CD4-positive, alpha-beta T cell (primary cell): Measurements from ENCODE around the gene USP27X. TPM values are rescaled to one million over a fixed set of nuclear protein-coding genes. Genes with fewer than 3 reads are reported as not detected.
A peak's percentile ranks its signal among the peaks of the same experiment; 100 is the strongest.

Source experiments
- ATAC-seq: fragments of 200-7000 bp; cut with Tn5 transposase; one replicate; pipeline ENCODE4 v1.10.0; 2022; ENCODE audit warnings: mild to moderate bottlenecking; ENCODE audit not compliant: poor library complexity
- CTCF ChIA-PET: fragments of 350-600 bp; sonication (Branson Sonifier 250); formaldehyde crosslinking; loops from one replicate; lab custom pipeline; 2021; ENCODE audit warnings: antibody characterized with exemption, inconsistent platforms; lab: Charles Lee
- POLR2A ChIA-PET: fragments of 350-600 bp; sonication (Branson Sonifier 250); formaldehyde crosslinking; loops from one replicate; lab custom pipeline; 2021; ENCODE audit warnings: antibody characterized with exemption, inconsistent platforms; lab: Charles Lee
- DNase-seq, 14 experiments: peaks; one replicate each; pipeline ENCODE4 v3.0.0-alpha.2; 2013 to 2020; ENCODE audit warnings: mixed read lengths in 2 of 14
- H3K27ac ChIP-seq, 2 donors: one replicate each; pipeline versions ENCODE4 v1.5.1 to v1.7.0; 2013; ENCODE audit warnings: low read length in 2 of 2, low read depth in 1 of 2, mild to moderate bottlenecking in 1 of 2
- H3K27me3 ChIP-seq, 2 experiments: 1 replicate in 1 of 2; 2 replicates in 1 of 2; pipeline versions ENCODE4 v1.6.1 to v1.7.0; 2013; ENCODE audit warnings: low read length in 2 of 2, control low read depth in 1 of 2, mild to moderate bottlenecking in 1 of 2, moderate library complexity in 1 of 2; ENCODE audit not compliant: insufficient read depth in 2 of 2, control insufficient read depth in 1 of 2
- H3K36me3 ChIP-seq: one replicate; pipeline ENCODE4 v1.6.1; 2013; ENCODE audit warnings: low read length, control low read depth; ENCODE audit not compliant: insufficient read depth
- H3K4me1 ChIP-seq: one replicate; pipeline ENCODE4 v1.6.1; 2013; ENCODE audit warnings: low read length, control low read depth; ENCODE audit not compliant: insufficient read depth
- H3K4me3 ChIP-seq: one replicate; pipeline ENCODE4 v1.5.1; 2013; ENCODE audit warnings: mild to moderate bottlenecking, low read length, moderate library complexity
- H3K9me3 ChIP-seq, 2 experiments: 1 replicate in 1 of 2; 2 replicates in 1 of 2; pipeline versions ENCODE4 v1.6.1 to v1.7.0; 2013; ENCODE audit warnings: low read length in 2 of 2, mild to moderate bottlenecking in 2 of 2, control low read depth in 1 of 2, moderate library complexity in 1 of 2; ENCODE audit not compliant: control insufficient read depth in 1 of 2, insufficient read depth in 1 of 2
- H3K27ac Mint-ChIP-seq: one replicate; pipeline ENCODE4 v1.8.0; 2020; ENCODE audit warnings: mixed read lengths
- H3K27me3 Mint-ChIP-seq: one replicate; pipeline ENCODE4 v1.8.0; 2021; ENCODE audit warnings: mixed read lengths
- H3K36me3 Mint-ChIP-seq: one replicate; pipeline ENCODE4 v1.8.0; 2021; ENCODE audit warnings: low read depth, mixed read lengths
- H3K4me1 Mint-ChIP-seq: one replicate; pipeline ENCODE4 v1.8.0; 2021; ENCODE audit warnings: low read depth, mixed read lengths
- H3K4me3 Mint-ChIP-seq: one replicate; pipeline ENCODE4 v1.8.0; 2020; ENCODE audit warnings: mild to moderate bottlenecking, mixed read lengths
- H3K9me3 Mint-ChIP-seq: one replicate; pipeline ENCODE4 v1.8.0; 2020; ENCODE audit warnings: mixed read lengths
- intact Hi-C, 2 experiments: fragments of 100-400 bp; cut with DNase I in 1 of 2; cut with micrococcal nuclease in 1 of 2; formaldehyde crosslinking; loops; one replicate each; pipeline versions ENCODE4 v1.15.1 to v1.9.0; 2023 to 2025; cut with DNase I, micrococcal nuclease
- total RNA-seq, 174 experiments: library from RNA in 2 of 174; stranded (reverse) in 2 of 174; gene quantifications; one replicate each; pipeline ENCODE4 v1.2.3 and lab custom pipeline; 2021 to 2026
- TF ChIP-seq, protein P1 (sequence below): fragments of 200-600 bp; IDR thresholded peaks from one replicate; pipeline ENCODE4 v1.8.0; 2022; ENCODE audit warnings: antibody characterized with exemption, mild to moderate bottlenecking

USP27X gene
- total RNA-seq, 2 experiments from 2014 or later = 2.7 to 3.2 TPM

DNA sequence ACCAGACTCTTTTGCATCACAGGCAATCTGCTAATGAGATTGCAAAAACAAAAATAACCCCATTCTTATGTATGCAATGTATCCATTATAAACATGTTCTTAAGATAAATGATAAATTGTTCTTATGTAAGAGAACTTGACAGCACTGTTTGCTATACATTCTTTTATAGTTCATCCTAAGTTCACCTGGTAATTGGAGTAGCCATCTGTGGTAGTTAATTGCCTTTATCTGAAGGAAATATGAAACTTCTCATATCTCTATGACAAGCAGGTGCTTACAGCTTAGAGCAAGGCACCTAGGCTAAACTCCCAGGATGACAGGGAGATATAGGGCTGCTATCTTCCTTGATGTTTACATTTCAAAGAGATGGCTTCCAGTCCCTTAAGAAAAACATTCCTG, 21.8 kb downstream of the USP27X start:
- Histone ChIP-seq H3K36me3 (no peaks in the 10 kb centered on the region), H3K4me1 (no peaks in the 10 kb centered on the region), H3K27ac (no peak overlapping the region), H3K9me3 (peaks cover 6 to 7% of the 10 kb centered on the region in 2 experiments), H3K4me3 (no peak overlapping the region), H3K27me3 (peaks cover 0 to 2% of the 10 kb centered on the region in 2 experiments)
- Mint-ChIP-seq H3K4me1 (no peaks in the 10 kb centered on the region), H3K27ac (no peak overlapping the region), H3K36me3 (no peaks in the 10 kb centered on the region), H3K4me3 (no peak overlapping the region), H3K27me3 (peaks cover 35% of the 10 kb centered on the region), H3K9me3 (peaks cover 4% of the 10 kb centered on the region)
- ChIA-PET POLR2A (interaction anchor here (0.8 kb wide), 1 partner anchor 304 kb away, joined by 4 read pairs; the partner anchor contains the start of gene CCNB3), CTCF (interaction anchor here (1.5 kb wide), 1 partner anchor 18 kb away, joined by 4 read pairs; no protein-coding TSS in a partner anchor)
- TF ChIP-seq, protein P1, sequence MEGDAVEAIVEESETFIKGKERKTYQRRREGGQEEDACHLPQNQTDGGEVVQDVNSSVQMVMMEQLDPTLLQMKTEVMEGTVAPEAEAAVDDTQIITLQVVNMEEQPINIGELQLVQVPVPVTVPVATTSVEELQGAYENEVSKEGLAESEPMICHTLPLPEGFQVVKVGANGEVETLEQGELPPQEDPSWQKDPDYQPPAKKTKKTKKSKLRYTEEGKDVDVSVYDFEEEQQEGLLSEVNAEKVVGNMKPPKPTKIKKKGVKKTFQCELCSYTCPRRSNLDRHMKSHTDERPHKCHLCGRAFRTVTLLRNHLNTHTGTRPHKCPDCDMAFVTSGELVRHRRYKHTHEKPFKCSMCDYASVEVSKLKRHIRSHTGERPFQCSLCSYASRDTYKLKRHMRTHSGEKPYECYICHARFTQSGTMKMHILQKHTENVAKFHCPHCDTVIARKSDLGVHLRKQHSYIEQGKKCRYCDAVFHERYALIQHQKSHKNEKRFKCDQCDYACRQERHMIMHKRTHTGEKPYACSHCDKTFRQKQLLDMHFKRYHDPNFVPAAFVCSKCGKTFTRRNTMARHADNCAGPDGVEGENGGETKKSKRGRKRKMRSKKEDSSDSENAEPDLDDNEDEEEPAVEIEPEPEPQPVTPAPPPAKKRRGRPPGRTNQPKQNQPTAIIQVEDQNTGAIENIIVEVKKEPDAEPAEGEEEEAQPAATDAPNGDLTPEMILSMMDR = no peak
- intact Hi-C loops = no loop called here
- DNase-seq (no peak), ATAC-seq (no peak)

DNA sequence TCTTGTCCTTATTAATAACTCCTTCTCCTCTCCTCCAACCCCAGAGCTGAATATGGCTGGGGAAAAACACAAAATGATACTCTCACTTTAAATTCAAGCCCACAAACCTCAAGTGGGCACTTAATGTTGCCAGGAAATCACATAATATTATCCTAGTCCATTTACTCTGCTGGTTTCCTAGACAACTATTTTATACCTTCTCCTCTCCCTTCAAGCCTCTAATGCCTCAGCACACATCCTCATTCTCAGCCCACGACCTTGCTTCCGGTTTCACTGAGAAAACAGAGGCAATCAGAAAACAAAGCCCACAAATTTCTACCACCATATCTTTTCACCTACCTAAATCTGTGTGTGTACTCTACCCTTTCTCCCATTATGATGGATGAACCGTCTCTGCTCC, 31.1 kb downstream of the USP27X start:
- Mint-ChIP-seq H3K27ac (no peak overlapping the region), H3K36me3 (no peaks in the 10 kb centered on the region), H3K9me3 (no peaks in the 10 kb centered on the region), H3K27me3 (no peaks in the 10 kb centered on the region), H3K4me3 (no peak overlapping the region), H3K4me1 (peaks cover 22% of the 10 kb centered on the region)
- TF ChIP-seq, protein P1 = no peak
- POLR2A ChIA-PET = no interaction called here
- CTCF ChIA-PET = no interaction called here
- ATAC-seq (peak; percentile 44), DNase-seq (peak in 1 of 14 experiments; percentile 13)
- Histone ChIP-seq H3K27ac (no peak overlapping the region), H3K4me1 (peaks cover 8% of the 10 kb centered on the region), H3K36me3 (no peaks in the 10 kb centered on the region), H3K9me3 (no peaks in the 10 kb centered on the region), H3K4me3 (no peak overlapping the region), H3K27me3 (no peaks in the 10 kb centered on the region)
- intact Hi-C loops = loop anchor here in 1 of 2 experiments (10.0 kb wide), 1 partner anchor 174 kb away; no protein-coding TSS in a partner anchor

DNA sequence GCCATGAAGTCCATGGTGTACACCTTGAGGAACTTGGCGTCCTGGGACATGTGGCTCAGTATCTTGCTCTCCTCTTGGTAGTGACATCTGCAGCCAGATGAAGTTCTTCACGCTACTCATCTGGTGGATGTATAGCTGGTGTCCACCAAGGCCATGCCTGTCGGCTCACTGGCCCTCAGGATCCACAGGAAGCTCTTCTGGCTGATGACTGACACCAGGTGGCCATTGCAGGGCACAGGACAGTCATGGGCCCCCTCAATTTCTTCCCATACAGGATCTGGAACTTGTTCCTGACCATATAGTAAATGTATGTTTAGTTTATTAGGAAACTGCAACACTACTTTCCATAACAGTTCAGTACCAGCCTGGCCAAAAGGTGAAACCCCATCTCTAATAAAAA, 32.8 kb downstream of the USP27X start:
- Mint-ChIP-seq H3K4me1 (peaks cover 22% of the 10 kb centered on the region), H3K27ac (no peak overlapping the region), H3K4me3 (no peak overlapping the region), H3K36me3 (no peaks in the 10 kb centered on the region), H3K9me3 (no peaks in the 10 kb centered on the region), H3K27me3 (no peaks in the 10 kb centered on the region)
- intact Hi-C loops = loop anchor here in 1 of 2 experiments (10.0 kb wide), 1 partner anchor 173 kb away; no protein-coding TSS in a partner anchor
- Histone ChIP-seq H3K9me3 (no peaks in the 10 kb centered on the region), H3K36me3 (no peaks in the 10 kb centered on the region), H3K4me3 (no peak overlapping the region), H3K27me3 (no peaks in the 10 kb centered on the region), H3K27ac (no peak overlapping the region), H3K4me1 (peaks cover 8% of the 10 kb centered on the region)
- CTCF ChIA-PET = no interaction called here
- DNase-seq = no peak
- no peak for ATAC-seq
- POLR2A ChIA-PET = no interaction called here
- TF ChIP-seq, protein P1 = no peak
